H1 (cell line): Measurements from ENCODE around the gene SHISA6. TPM values are rescaled to one million over a fixed set of nuclear protein-coding genes. Genes with fewer than 3 reads are reported as not detected.

Experiments used
- polyA plus RNA-seq, 7 experiments: library from polyadenylated mRNA; depleted of rRNA in 3 of 7; stranded (reverse) in 5 of 7; unstranded in 2 of 7; fragments of >200 nt in 5 of 7; fragments of 200-250 nt in 2 of 7; gene quantifications; 1 replicate in 5 of 7; 2 replicates in 1 of 7; 4 replicates in 1 of 7; pipeline versions ENCODE4 v1.2.1 to v1.2.3, GENCODE V29; 2011 to 2013; ENCODE audit warnings: missing spikeins in 2 of 7, mixed read lengths in 2 of 7
- total RNA-seq: library from RNA; stranded (reverse); fragmentation: NEBNext Ultra II Directional; extraction: Animal tissue kit (Norgen Biotek cat#: 25700); gene quantifications from 2 replicates; pipeline ENCODE4 v1.2.1, GENCODE V29; 2021
- TF ChIP-seq, protein P1 (sequence below): IDR thresholded peaks from 2 replicates; pipeline ENCODE4 v1.6.1; 2011; ENCODE audit warnings: low read length, improper control_type of control experiment

Gene SHISA6
- total and polyA plus RNA-seq, 2 of the 8 experiments (the other 6 are each of a cell fraction or from before 2014, with no cell fraction given) = 2.9 to 4.8 TPM

DNA sequence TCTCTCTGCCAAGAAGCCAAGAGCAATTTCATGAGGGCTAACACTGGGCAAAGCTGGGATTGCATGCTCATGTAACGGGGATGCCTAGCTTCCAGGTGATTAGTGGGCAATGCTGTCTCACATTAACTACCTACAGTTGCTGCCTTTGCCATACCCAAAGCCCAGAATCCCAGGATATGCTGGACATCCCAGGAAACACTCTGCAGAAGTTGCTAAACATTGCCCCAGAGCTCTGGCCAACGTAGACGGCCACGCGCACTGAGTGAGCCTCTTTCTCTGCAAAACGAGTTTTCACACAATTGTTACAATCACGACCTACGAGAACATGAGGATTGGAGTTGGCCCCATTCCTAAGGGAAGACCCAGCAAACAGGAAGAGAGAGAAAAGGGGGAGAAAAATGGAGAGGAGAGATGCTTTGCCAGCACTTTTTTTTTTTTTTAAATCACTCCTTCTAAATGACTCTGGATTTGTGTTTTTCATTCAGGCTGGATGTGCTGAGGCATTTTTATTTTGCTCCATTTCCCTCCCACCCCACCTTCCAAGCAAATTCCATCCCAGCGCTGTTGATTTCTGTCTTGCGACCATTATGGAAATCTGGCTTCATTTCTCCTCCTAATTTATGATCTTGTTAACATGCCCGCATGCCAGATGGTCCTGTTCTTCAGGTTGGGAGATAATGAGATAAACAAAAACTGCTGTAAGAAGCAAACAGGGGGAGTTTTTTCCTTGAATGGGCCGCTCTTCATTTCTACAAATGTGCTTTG is 244.5 kb downstream of the SHISA6 start (continued):
- TF ChIP-seq, protein P1, sequence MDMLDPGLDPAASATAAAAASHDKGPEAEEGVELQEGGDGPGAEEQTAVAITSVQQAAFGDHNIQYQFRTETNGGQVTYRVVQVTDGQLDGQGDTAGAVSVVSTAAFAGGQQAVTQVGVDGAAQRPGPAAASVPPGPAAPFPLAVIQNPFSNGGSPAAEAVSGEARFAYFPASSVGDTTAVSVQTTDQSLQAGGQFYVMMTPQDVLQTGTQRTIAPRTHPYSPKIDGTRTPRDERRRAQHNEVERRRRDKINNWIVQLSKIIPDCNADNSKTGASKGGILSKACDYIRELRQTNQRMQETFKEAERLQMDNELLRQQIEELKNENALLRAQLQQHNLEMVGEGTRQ = no peak
